ENCODE measurements around the gene HSD11B1L. TPM values are rescaled to one million over a fixed set of nuclear protein-coding genes. Genes with fewer than 3 reads are reported as not detected.

Gene HSD11B1L
- total RNA-seq, 1 donor from 2014 or later: 11.8 TPM

- TF ChIP-seq CTCF (IDR thresholded peaks at IDR 0.05; ENCODE audit: unreplicated experiment): no peak
- no peak for DNase-seq (ENCODE audit: low spot score)
- Mint-ChIP-seq H3K4me3 (ENCODE audit: unreplicated experiment) (peak overlapping the region; percentile 79), H3K36me3 (ENCODE audit: low read depth, unreplicated experiment) (peaks cover 10% of the 10 kb centered on the region), H3K27me3 (ENCODE audit: unreplicated experiment) (peaks cover 15% of the 10 kb centered on the region), H3K4me1 (ENCODE audit: unreplicated experiment) (peaks cover 13% of the 10 kb centered on the region), H3K27ac (ENCODE audit: unreplicated experiment) (peak overlapping the region; percentile 57), H3K9me3 (ENCODE audit: unreplicated experiment) (no peaks in the 10 kb centered on the region)
Measured at GRCh38 chr19:5717215-5717935, 36.5 kb downstream of the HSD11B1L start.

GRCh38 chr19:5718037-5718578 lies 37.3 kb downstream of the HSD11B1L start:
- H3K27ac Mint-ChIP-seq (ENCODE audit: unreplicated experiment): peak overlapping the region; percentile 57
- no peak for TF ChIP-seq CTCF (IDR thresholded peaks at IDR 0.05; ENCODE audit: unreplicated experiment)

GRCh38 chr19:5718579-5719273 lies 37.9 kb downstream of the HSD11B1L start:
- Mint-ChIP-seq H3K36me3 (ENCODE audit: low read depth, unreplicated experiment) (peaks cover 8% of the 10 kb centered on the region), H3K4me1 (ENCODE audit: unreplicated experiment) (peaks cover 13% of the 10 kb centered on the region), H3K27ac (ENCODE audit: unreplicated experiment) (peak overlapping the region; percentile 92), H3K9me3 (ENCODE audit: unreplicated experiment) (no peaks in the 10 kb centered on the region), H3K4me3 (ENCODE audit: unreplicated experiment) (peak overlapping the region; percentile 95), H3K27me3 (ENCODE audit: unreplicated experiment) (peaks cover 15% of the 10 kb centered on the region)
- no peak for TF ChIP-seq CTCF (IDR thresholded peaks at IDR 0.05; ENCODE audit: unreplicated experiment)
- no peak for DNase-seq (ENCODE audit: low spot score)

More at GRCh38 chr19:5718037-5718578, 37.3 kb downstream of the HSD11B1L start:
- Mint-ChIP-seq H3K4me3 (ENCODE audit: unreplicated experiment) (peak overlapping the region; percentile 79), H3K27me3 (ENCODE audit: unreplicated experiment) (peaks cover 15% of the 10 kb centered on the region), H3K4me1 (ENCODE audit: unreplicated experiment) (peaks cover 13% of the 10 kb centered on the region), H3K9me3 (ENCODE audit: unreplicated experiment) (no peaks in the 10 kb centered on the region), H3K36me3 (ENCODE audit: low read depth, unreplicated experiment) (peaks cover 9% of the 10 kb centered on the region)
- DNase-seq (ENCODE audit: low spot score): no peak

GRCh38 chr19:5719274-5719960 lies 38.6 kb downstream of the HSD11B1L start:
- Mint-ChIP-seq H3K27me3 (ENCODE audit: unreplicated experiment) (peaks cover 15% of the 10 kb centered on the region), H3K4me3 (ENCODE audit: unreplicated experiment) (peak overlapping the region; percentile 95), H3K9me3 (ENCODE audit: unreplicated experiment) (no peaks in the 10 kb centered on the region), H3K36me3 (ENCODE audit: low read depth, unreplicated experiment) (peaks cover 4% of the 10 kb centered on the region), H3K4me1 (ENCODE audit: unreplicated experiment) (peaks cover 13% of the 10 kb centered on the region), H3K27ac (ENCODE audit: unreplicated experiment) (peak overlapping the region; percentile 92)
- TF ChIP-seq CTCF (IDR thresholded peaks at IDR 0.05; ENCODE audit: unreplicated experiment): no peak
- no peak for DNase-seq (ENCODE audit: low spot score)
